Osteocyte (in vitro differentiated cells): Measurements from ENCODE around the gene KLK1. TPM values are rescaled to one million over a fixed set of nuclear protein-coding genes. Genes with fewer than 3 reads are reported as not detected.
"Not testable (repeated sequence)": the region's sequence is repeated elsewhere in the genome, so short reads cannot be mapped to it uniquely, and the experiment has no call there.

Experiments used
- DNase-seq: peaks from one replicate; pipeline ENCODE4 v3.0.0; 2021; ENCODE audit warnings: mixed read lengths; ENCODE audit not compliant: unreplicated experiment; ENCODE audit errors: extremely low spot score
- H3K27ac Mint-ChIP-seq: one replicate; pipeline ENCODE4 v1.8.0; 2021; ENCODE audit warnings: mild to moderate bottlenecking, mixed read lengths; ENCODE audit not compliant: unreplicated experiment
- H3K27me3 Mint-ChIP-seq: one replicate; pipeline ENCODE4 v1.8.0; 2021; ENCODE audit warnings: mixed read lengths; ENCODE audit not compliant: unreplicated experiment
- H3K36me3 Mint-ChIP-seq: one replicate; pipeline ENCODE4 v1.8.0; 2021; ENCODE audit warnings: mixed read lengths; ENCODE audit not compliant: unreplicated experiment
- H3K4me1 Mint-ChIP-seq: one replicate; pipeline ENCODE4 v1.8.0; 2021; ENCODE audit warnings: mixed read lengths; ENCODE audit not compliant: unreplicated experiment
- H3K4me3 Mint-ChIP-seq: one replicate; pipeline ENCODE4 v1.8.0; 2021; ENCODE audit warnings: mild to moderate bottlenecking, moderate library complexity, mixed read lengths; ENCODE audit not compliant: unreplicated experiment
- H3K9me3 Mint-ChIP-seq: one replicate; pipeline ENCODE4 v1.8.0; 2021; ENCODE audit warnings: mixed read lengths; ENCODE audit not compliant: unreplicated experiment
- total RNA-seq: library from RNA; stranded (reverse); gene quantifications from 2 replicates; pipeline ENCODE4 v1.2.1, GENCODE V29; 2021
- TF ChIP-seq, protein P1 (sequence below): fragments of 200-600 bp; sonication (generic); IDR thresholded peaks from 2 replicates; pipeline ENCODE4 v1.5.0; 2021; ENCODE audit warnings: antibody characterized with exemption, mild to moderate bottlenecking, moderate library complexity

Gene KLK1
- total RNA-seq, 1 donor from 2014 or later, result not detected

GRCh38 chr19:50772476-50772875 lies 51.1 kb downstream of the KLK1 start:
- Mint-ChIP-seq H3K27me3 (peaks cover 3% of the 10 kb centered on the region), H3K9me3 (no peaks in the 10 kb centered on the region), H3K4me3 (no peak overlapping the region), H3K27ac (no peak overlapping the region), H3K36me3 (no peaks in the 10 kb centered on the region), H3K4me1 (no peaks in the 10 kb centered on the region)
- TF ChIP-seq, protein P1, sequence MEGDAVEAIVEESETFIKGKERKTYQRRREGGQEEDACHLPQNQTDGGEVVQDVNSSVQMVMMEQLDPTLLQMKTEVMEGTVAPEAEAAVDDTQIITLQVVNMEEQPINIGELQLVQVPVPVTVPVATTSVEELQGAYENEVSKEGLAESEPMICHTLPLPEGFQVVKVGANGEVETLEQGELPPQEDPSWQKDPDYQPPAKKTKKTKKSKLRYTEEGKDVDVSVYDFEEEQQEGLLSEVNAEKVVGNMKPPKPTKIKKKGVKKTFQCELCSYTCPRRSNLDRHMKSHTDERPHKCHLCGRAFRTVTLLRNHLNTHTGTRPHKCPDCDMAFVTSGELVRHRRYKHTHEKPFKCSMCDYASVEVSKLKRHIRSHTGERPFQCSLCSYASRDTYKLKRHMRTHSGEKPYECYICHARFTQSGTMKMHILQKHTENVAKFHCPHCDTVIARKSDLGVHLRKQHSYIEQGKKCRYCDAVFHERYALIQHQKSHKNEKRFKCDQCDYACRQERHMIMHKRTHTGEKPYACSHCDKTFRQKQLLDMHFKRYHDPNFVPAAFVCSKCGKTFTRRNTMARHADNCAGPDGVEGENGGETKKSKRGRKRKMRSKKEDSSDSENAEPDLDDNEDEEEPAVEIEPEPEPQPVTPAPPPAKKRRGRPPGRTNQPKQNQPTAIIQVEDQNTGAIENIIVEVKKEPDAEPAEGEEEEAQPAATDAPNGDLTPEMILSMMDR, result no peak
- DNase-seq, result no peak

DNA sequence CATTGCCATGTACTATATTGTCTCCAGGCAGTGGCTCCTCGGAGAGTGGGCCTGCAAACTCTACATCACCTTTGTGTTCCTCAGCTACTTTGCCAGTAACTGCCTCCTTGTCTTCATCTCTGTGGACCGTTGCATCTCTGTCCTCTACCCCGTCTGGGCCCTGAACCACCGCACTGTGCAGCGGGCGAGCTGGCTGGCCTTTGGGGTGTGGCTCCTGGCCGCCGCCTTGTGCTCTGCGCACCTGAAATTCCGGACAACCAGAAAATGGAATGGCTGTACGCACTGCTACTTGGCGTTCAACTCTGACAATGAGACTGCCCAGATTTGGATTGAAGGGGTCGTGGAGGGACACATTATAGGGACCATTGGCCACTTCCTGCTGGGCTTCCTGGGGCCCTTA lies 52.7 kb downstream of the KLK1 start:
- H3K9me3 Mint-ChIP-seq, result no peaks in the 10 kb centered on the region
- H3K27ac Mint-ChIP-seq, result no peak overlapping the region
- TF ChIP-seq, protein P1, result no peak
- no peaks in the 10 kb centered on the region for H3K4me1 Mint-ChIP-seq
- no peak for DNase-seq
- no peaks in the 10 kb centered on the region for H3K27me3 Mint-ChIP-seq
- H3K36me3 Mint-ChIP-seq, result no peaks in the 10 kb centered on the region
- H3K4me3 Mint-ChIP-seq, result no peak overlapping the region

- not testable (repeated sequence) for H3K27ac Mint-ChIP-seq, H3K9me3 Mint-ChIP-seq, H3K36me3 Mint-ChIP-seq, DNase-seq, H3K27me3 Mint-ChIP-seq, H3K4me3 Mint-ChIP-seq, H3K4me1 Mint-ChIP-seq
Observed at GRCh38 chr19:50770164-50770563, 53.4 kb downstream of the KLK1 start, which contains the start of gene GPR32. TSS of gene GPR32 (plus strand) at chr19:50770464. CDS start at chr19:50770601, 137 bp downstream.

Other genes starting within 250 kb of the KLK1 start
- 0.29 and 0.38 TPM in 2 replicates for gene SYT3, start 183.9 kb downstream of the KLK1 start, total RNA-seq
- not detected in 2 replicates for gene C19orf81, start 174.3 kb downstream of the KLK1 start, total RNA-seq
- 0.29 and 0.40 TPM in 2 replicates for gene SHANK1, start 104.0 kb downstream of the KLK1 start, total RNA-seq
- 5.0 and 6.0 TPM in 2 replicates for gene CLEC11A, start 100.4 kb downstream of the KLK1 start, total RNA-seq
- not detected in 2 replicates for gene GPR32, start 53.3 kb downstream of the KLK1 start, total RNA-seq
- gene ACP4, start 33.4 kb downstream of the KLK1 start, total RNA-seq, result not detected in 2 replicates
- not detected in 2 replicates for gene KLK15, start 9.8 kb upstream of the KLK1 start, total RNA-seq
- not detected in 2 replicates for gene KLK3, start 31.1 kb upstream of the KLK1 start, total RNA-seq
- not detected in 2 replicates for gene KLK2, start 49.7 kb upstream of the KLK1 start, total RNA-seq
- not detected in 2 replicates for gene KLK4, start 87.6 kb upstream of the KLK1 start, total RNA-seq
- gene KLK5, start 129.3 kb upstream of the KLK1 start, total RNA-seq, result not detected in 2 replicates
- gene KLK6, start 145.8 kb upstream of the KLK1 start, total RNA-seq, result not detected in 2 replicates
- not detected in 2 replicates for gene KLK7, start 160.1 kb upstream of the KLK1 start, total RNA-seq
- not detected in 2 replicates for gene KLK8, start 177.8 kb upstream of the KLK1 start, total RNA-seq
- not detected in 2 replicates for gene KLK10, start 195.9 kb upstream of the KLK1 start, total RNA-seq
- gene KLK11, start 202.8 kb upstream of the KLK1 start, total RNA-seq, result not detected in 2 replicates
- gene KLK12, start 211.2 kb upstream of the KLK1 start, total RNA-seq, result not detected in 2 replicates
- not detected in 2 replicates for gene KLK13, start 241.3 kb upstream of the KLK1 start, total RNA-seq